Stimulated activated naive CD4-positive, alpha-beta T cell (primary cell): ENCODE results near the gene KLHL18.
"Not testable (repeated sequence)": the region's sequence is repeated elsewhere in the genome, so short reads cannot be mapped to it uniquely, and the experiment has no call there.

ENCODE experiments used
- DNase-seq, 6 experiments: peaks; one replicate each; lab custom pipeline; 2025; lab: John Stamatoyannopoulos, UW

The KLHL18 gene

DNA sequence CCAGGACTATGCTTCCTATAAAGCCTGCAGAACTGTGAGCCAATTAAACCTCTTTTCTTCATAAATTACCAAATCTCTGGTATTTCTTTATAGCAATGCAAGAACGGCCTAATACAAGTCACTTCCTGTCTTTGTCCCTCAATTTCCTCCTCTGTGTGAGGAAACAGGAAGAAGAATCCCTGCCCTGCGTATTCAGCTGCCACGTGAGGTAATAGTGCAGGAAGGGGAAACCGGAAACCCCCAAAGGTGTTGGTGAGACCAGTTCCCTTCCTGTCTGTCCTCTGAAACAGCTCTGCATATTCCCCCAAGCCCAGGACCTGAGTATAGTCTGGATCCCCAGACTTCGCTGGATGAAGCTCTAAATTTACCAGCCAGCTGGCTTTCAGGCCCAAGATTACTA, 80.0 kb downstream of the KLHL18 start:
- DNase-seq: peak in 3 of 6 experiments; percentile 9 to 18 (median 14)

- DNase-seq: no peak
Observed at GRCh38 chr3:47365213-47366153, 82.7 kb downstream of the KLHL18 start.

GRCh38 chr3:47366833-47367232, 84.1 kb downstream of the KLHL18 start:
- no peak for DNase-seq

DNA sequence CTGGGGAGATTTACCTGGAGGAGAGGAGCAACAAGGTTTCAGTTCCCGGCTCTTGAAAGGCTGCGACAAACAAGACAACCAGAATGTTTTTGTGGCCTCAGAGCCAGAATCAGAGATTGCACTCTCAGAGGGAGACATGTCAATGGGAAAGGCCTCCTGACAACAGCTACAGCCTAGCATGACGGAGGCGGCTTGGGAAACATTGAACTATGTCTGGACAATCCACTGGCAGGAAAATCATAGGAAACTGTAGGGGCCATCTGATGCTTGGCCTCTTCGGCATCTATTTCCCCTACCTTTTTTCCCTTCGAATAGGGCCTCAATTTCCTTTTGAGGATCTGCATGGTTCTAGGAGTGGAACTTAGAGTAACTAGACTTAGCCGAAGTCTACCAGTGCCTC, 84.9 kb downstream of the KLHL18 start:
- DNase-seq: no peak

DNA sequence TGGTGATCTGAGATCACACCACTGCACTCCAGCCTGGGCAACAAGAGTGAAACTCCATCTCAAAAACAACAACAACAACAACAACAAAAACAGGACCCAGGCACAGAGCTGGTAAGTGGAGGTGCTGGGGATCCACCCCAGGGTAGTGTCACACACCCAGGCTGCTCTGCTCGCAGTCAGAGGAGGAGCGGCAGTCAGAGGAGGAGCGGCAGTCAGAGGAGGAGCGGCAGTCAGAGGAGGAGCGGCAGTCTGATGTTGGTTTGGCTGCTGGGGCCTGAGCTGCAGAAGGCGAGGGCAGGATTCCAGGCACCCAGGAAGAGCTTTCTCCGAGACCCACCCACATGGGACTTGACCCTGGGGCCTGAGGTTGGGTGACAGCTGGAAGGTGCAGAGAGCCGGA, 87.3 kb downstream of the KLHL18 start:
- DNase-seq: not testable (repeated sequence)

- peak in 3 of 6 experiments; percentile 9 to 20 (median 14) for DNase-seq
Observed at GRCh38 chr3:47370887-47371697, 88.3 kb downstream of the KLHL18 start.

DNA sequence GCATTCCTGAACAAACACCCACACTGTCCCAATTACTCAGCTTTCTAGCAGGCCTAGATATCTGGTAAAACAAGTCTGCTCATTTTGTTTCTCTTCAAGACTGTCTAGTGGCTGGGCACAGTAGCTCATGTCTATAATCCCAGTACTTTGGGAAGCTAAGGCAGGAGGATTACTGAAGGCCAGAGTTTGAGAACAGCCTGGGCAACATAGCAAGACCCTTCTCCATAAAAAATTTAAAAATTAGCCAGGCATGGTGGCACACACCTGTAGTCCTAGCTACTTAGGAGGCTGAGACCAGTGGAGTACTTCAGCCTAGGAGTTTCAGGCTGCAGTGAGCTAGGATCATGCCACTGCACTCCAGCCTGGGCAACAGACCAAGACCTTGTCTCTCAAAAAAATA, 91.8 kb downstream of the KLHL18 start:
- no peak for DNase-seq

DNA sequence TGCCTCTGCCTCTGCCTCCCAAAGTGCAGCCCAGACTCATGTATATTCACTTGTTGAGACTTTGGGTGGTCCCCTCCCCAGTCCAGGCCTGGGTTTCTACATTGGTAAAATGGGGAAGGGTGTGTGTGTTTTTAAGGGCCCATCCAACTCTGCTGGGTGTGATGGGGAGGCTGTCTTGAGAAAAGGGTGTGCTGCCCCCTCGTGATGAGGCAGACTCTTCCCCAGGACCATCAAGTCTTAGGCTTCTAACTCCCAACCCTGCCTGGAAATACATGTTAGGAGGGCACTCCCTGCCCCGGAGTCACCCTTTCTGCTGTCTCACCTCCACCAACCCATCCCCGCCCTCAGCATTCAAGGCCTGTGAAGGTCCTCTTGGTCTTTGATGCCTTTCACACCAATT, 93.6 kb downstream of the KLHL18 start:
- no peak for DNase-seq

DNA sequence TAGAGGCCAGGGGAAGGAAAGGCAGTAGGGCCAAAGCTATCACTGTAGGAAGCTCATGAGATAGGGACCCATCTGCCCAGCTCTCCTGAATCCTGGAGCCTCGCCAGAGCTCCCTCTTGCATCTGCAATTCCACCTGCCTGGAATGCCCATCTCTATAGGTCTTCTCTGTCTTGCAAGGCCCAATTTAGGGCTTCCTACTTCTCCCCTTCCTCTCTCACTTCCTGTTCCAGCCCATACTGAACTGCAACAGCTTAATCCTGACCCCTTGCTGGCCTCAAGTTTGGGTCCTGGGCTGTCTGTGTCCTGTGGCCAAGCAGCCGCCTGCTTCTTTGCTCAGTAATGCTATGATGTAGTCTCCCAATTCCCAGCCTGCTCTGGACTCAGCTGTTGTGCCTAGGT, 94.4 kb downstream of the KLHL18 start:
- DNase-seq: no peak

GRCh38 chr3:47378869-47379268, 96.1 kb downstream of the KLHL18 start:
- DNase-seq: no peak

GRCh38 chr3:47379411-47379899, 96.7 kb downstream of the KLHL18 start:
- no peak for DNase-seq

GRCh38 chr3:47380026-47380600, 97.4 kb downstream of the KLHL18 start:
- DNase-seq: no peak

DNA sequence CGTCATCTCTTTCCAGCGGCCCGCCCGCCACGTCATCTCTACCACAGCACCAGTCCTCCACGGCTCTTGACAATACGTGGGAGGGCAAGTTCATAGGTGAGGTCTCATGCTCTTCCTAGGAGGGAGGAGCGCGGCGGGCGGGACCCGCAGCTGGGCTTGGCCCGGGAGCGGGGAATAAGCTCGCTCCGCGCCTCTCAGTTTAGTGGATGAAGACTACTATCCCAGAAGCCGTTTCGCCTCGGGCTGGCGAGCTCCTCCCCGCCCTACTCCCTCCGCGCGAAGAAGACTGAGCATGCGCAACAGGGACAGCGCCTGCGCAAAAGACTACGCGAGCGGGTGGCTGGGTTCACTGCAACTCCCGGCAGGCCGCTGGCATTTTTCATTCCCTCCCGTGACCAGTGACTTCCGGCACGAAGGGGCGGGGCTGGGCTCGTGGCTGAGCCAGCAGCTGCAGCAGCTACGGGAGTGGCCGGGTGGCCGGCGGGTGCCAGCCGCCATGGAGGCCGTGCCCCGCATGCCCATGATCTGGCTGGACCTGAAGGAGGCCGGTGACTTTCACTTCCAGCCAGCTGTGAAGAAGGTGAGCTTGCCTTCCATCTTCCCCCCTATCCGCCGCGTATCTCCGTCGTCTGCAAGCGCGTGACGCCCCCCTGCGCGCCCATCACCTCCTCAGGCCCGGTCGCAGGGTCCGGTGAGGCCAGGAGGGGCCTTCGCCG, 98.0 kb downstream of the KLHL18 start, which contains the start of gene PTPN23:
Gene PTPN23 (plus strand): TSS at position 421 of the 716 bp plus-strand sequence. CDS start 76 bp downstream, at position 497.
- peak; percentile 95 to 98 (median 98) for DNase-seq

GRCh38 chr3:47381317-47382157, 98.8 kb downstream of the KLHL18 start:
- DNase-seq: peak in 4 of 6 experiments; percentile 40 to 73 (median 62)

DNA sequence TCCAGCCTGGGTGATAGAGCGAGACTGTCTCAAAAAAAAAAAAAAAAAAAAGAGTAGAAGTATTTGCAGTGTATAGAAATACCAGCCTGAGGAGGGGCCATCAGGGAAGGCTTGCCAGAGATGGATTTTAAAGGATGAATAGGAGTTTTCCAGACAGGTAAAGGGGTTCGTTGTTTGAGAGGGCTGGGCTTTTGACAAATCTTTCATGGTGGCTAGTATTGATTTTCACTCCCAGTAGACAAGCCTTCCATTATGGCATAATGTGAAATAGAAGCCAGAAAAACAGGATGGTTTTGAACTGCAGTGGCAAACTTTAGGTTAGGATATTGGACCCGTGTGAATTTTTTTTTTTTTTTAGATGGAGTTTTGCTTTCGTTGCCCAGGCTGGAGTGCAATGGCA, 101.7 kb downstream of the KLHL18 start:
- no peak for DNase-seq

DNA sequence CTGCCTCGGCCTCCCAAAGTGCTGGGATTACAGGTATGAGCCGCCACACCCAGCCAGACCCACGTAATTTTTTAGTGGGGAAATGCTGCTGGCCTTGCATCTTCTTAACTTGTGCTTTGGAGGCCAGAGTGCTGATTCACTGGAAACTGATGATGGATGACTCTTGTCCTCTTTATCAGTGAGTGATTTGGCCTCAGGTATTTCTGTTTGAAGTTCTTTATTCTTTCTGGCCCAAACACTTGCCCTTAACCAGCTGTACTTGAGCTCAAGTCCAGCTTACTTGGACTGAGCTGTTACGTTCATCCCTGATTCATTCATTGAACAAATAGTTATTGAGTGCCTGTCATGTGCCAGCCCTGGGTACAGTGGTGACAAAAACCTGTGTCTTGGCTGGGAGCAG, 102.3 kb downstream of the KLHL18 start:
- DNase-seq: no peak

DNA sequence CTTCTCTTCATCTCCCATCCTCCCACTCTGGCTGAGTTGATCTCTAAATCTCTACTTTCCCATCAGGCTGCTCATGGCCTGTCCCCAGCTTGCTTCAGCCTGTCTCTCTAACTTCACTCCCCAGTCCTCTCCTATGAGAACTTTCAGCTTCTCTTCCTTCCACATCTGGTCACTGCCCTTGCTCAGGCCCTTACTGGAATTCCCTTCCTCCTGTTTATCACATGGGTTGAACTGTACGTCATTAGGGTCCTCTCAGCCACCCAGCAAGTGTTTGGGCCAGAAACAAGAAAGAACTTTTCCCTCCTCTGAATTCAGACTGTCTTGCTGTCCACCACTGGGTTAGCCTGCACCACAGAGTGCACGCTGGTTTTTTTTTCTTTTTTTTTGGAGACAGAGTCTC, 103.1 kb downstream of the KLHL18 start:
- DNase-seq: no peak

GRCh38 chr3:47392933-47393332, 110.2 kb downstream of the KLHL18 start:
- no peak for DNase-seq

DNA sequence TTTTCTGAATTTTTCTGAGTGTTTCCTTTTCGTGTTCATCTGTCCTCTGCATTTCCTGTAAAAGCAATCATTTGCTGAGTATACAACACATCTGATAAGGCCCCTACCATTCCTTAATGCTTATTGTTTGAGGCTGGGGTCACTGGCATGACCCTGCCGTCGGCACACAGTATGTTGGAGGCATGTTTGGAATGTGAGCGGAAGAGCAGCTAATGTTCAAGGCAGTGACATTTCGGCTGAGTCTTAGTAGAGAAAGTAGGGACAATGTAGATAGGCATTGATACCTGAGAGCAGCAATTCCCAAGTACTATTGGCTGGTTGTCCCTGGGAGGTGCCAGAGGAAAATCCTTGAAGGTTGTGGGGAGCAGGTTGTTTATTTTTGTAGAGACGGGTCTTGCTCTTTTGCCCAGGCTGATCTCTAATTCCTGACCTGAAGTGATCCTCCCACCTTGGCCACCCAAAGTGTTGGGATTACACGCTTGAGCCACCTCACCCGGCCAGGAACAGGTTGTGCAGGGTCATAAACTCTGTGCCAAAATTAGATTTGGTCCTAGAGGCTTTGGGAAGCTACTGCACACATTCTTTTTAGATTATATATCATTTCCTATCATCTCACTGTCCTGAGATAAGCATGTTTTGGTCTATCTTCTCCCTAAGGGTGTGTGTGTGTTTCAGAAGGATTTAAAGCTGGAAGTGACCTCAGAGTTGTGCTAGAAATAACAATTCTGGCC, 111.6 kb downstream of the KLHL18 start:
- DNase-seq: no peak

DNA sequence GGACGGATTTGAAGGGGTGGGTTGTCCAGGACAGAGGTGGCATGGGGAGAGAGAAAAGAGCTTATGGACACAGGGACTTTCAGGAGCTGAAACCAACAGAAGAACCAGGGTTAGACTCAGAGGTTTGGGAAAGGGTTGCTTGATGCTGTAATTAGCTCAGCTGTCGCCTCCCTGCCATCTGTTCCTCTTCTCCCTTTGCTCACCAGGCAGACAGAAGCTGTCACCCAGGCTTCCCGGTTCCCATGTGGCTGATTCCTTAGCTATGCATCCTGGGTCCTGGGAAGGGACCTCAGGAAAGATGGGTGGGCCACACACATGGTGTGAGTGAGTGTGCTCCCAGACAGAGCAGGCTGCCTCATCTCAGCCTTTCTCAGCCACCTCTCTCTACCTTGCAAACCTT, 112.1 kb downstream of the KLHL18 start:
- DNase-seq: no peak
